Kidney (tissue), 14 donors: ENCODE results near the gene AEBP1. TPM values are rescaled to one million over a fixed set of nuclear protein-coding genes. Genes with fewer than 3 reads are reported as not detected.

Experiments
- DNase-seq, 5 donors: peaks; one replicate each; pipeline ENCODE4 v3.0.0-alpha.2; 2013 to 2020
- FAIRE-seq: peaks from 2 replicates; lab custom pipeline; 2012; peaks lifted over from hg19 to GRCh38; lab: Jason Lieb, UNC
- H3K27ac ChIP-seq, 2 donors: one replicate each; pipeline ENCODE4 v1.7.0; 2013; ENCODE audit warnings: low read depth in 2 of 2, low read length in 2 of 2, inconsistent platforms in 1 of 2
- H3K27me3 ChIP-seq: one replicate; pipeline ENCODE4 v1.7.1; 2013; ENCODE audit warnings: low read length, inconsistent platforms; ENCODE audit not compliant: control insufficient read depth, insufficient read depth
- H3K36me3 ChIP-seq, 3 donors: one replicate each; pipeline versions ENCODE4 v1.7.0 to v1.7.1; 2013; ENCODE audit warnings: low read length in 3 of 3, control low read depth in 1 of 3, inconsistent platforms in 1 of 3; ENCODE audit not compliant: insufficient read depth in 3 of 3, control insufficient read depth in 2 of 3
- H3K4me1 ChIP-seq, 3 donors: one replicate each; pipeline versions ENCODE4 v1.7.0 to v1.7.1; 2013; ENCODE audit warnings: low read length in 3 of 3, inconsistent platforms in 1 of 3, low read depth in 1 of 3; ENCODE audit not compliant: control insufficient read depth in 2 of 3, insufficient read depth in 2 of 3
- H3K4me3 ChIP-seq, 3 donors: one replicate each; pipeline versions ENCODE4 v1.7.0 to v1.8.1; 2013; ENCODE audit warnings: low read length in 3 of 3, control low read depth in 1 of 3, inconsistent platforms in 1 of 3
- H3K9ac ChIP-seq, 3 donors: one replicate each; pipeline versions ENCODE4 v1.7.0 to v1.7.1; 2013; ENCODE audit warnings: low read length in 3 of 3, control low read depth in 1 of 3, inconsistent platforms in 1 of 3
- H3K9me3 ChIP-seq, 3 donors: one replicate each; pipeline versions ENCODE4 v1.7.0 to v1.7.1; 2013; ENCODE audit warnings: low read length in 3 of 3, control low read depth in 1 of 3, inconsistent platforms in 1 of 3; ENCODE audit not compliant: control insufficient read depth in 2 of 3, insufficient read depth in 1 of 3
- CTCF ChIP-seq: IDR thresholded peaks from 3 replicates; pipeline ENCODE4 v1.5.1; 2012; ENCODE audit warnings: mild to moderate bottlenecking, moderate library complexity, borderline replicate concordance; ENCODE audit not compliant: insufficient read depth; ENCODE audit errors: extremely low read depth
- intact Hi-C: fragments of 100-400 bp; cut with DNase I; formaldehyde crosslinking; loops from one replicate; pipeline ENCODE4 v1.11.1; 2022
- polyA plus RNA-seq: library from polyadenylated mRNA; stranded (reverse); fragments of 350-450 nt; fragmentation: Illumina TruSeq; extraction: RNeasy Lipid Tissue Mini Kit (QIAGEN cat#74804); gene quantifications from one replicate; pipeline ENCODE4 v1.2.3, GENCODE V29; 2014; ENCODE audit warnings: low read depth, low replicate concordance; ENCODE audit not compliant: insufficient read depth
- total RNA-seq: library from RNA; stranded (reverse); fragmentation: NEBNext Ultra II Directional; extraction: Animal tissue kit (Norgen Biotek cat#: 25700); gene quantifications from one replicate; pipeline ENCODE4 v1.2.1, GENCODE V29; 2021
- donor health status: control.
- donor health status: control.
- donor health status: control.
- donor health status: control.
- donor health status: control.
- donor health status: DM: yes; HTN: yes; CAD: no.
- donor health status: Normal renal cell carcinoma (clear cell type).

Gene AEBP1
- total and polyA plus RNA-seq, 2 donors from 2014 or later: 89.4 to 164 TPM

GRCh38 chr7:44072364-44073231 lies 31.5 kb upstream of the AEBP1 start:
- H3K36me3 ChIP-seq: peaks cover 0 to 24% (median 0%) of the 10 kb centered on the region in 3 donors
- no peak overlapping the region for H3K9ac ChIP-seq
- H3K27me3 ChIP-seq: no peaks in the 10 kb centered on the region
- DNase-seq (peak; percentile 73 to 94 (median 83)), FAIRE-seq (no peak)
- TF ChIP-seq CTCF: peak; percentile 52
- no peaks in the 10 kb centered on the region for H3K9me3 ChIP-seq
- peak overlapping the region in 1 of 2 donors; percentile 41 for H3K27ac ChIP-seq
- H3K4me3 ChIP-seq: no peak overlapping the region
- intact Hi-C loops: no loop called here
- H3K4me1 ChIP-seq: peaks cover 0 to 32% (median 30%) of the 10 kb centered on the region in 3 donors

GRCh38 chr7:44073664-44074348 lies 30.3 kb upstream of the AEBP1 start:
- intact Hi-C loops: no loop called here
- Histone ChIP-seq H3K4me1 (peaks cover 3 to 41% (median 39%) of the 10 kb centered on the region in 3 donors), H3K27me3 (no peaks in the 10 kb centered on the region), H3K36me3 (peaks cover under 1 to 29% (median 2%) of the 10 kb centered on the region in 3 donors), H3K27ac (peak overlapping the region in 1 of 2 donors; percentile 52), H3K4me3 (no peak overlapping the region), H3K9ac (no peak overlapping the region), H3K9me3 (no peaks in the 10 kb centered on the region)
- TF ChIP-seq CTCF: no peak
- FAIRE-seq (no peak), DNase-seq (peak in 2 of 5 donors; percentile 64 to 92)

- peaks cover 3 to 46% (median 43%) of the 10 kb centered on the region in 3 donors for H3K4me1 ChIP-seq
- intact Hi-C loops: no loop called here
- H3K36me3 ChIP-seq: peaks cover 2 to 34% (median 3%) of the 10 kb centered on the region in 3 donors
- H3K9me3 ChIP-seq: no peaks in the 10 kb centered on the region
- H3K9ac ChIP-seq: no peak overlapping the region
- no peak for DNase-seq
- no peak for TF ChIP-seq CTCF
- H3K4me3 ChIP-seq: no peak overlapping the region
- no peak for FAIRE-seq
- no peaks in the 10 kb centered on the region for H3K27me3 ChIP-seq
- H3K27ac ChIP-seq: peak overlapping the region in 1 of 2 donors; percentile 43
These were observed 29.8 kb upstream of the AEBP1 start for GRCh38 chr7:44074349-44074695.
